DOHH2 (cell line): ENCODE results near the gene CHMP4A.

Experiments
- H3F3A ChIP-seq: fragments of 200-600 bp; sonication (generic), shearing (Covaris generic); 2 replicates; pipeline ENCODE4 v1.6.0; 2016; ENCODE audit warnings: antibody characterized with exemption, mild to moderate bottlenecking; ENCODE audit not compliant: control insufficient read depth, insufficient read depth
- H3K27ac ChIP-seq: fragments of 200-600 bp; sonication (generic); 2 replicates; pipeline ENCODE4 v1.5.1; 2014; ENCODE audit warnings: low read depth, mild to moderate bottlenecking, low read length, moderate library complexity
- H3K27me3 ChIP-seq: fragments of 200-600 bp; sonication (generic); 2 replicates; pipeline ENCODE4 v1.6.1; 2014; ENCODE audit warnings: mild to moderate bottlenecking, low read length, mixed read lengths; ENCODE audit not compliant: control insufficient read depth
- H3K36me3 ChIP-seq: fragments of 200-600 bp; sonication (generic); 2 replicates; pipeline ENCODE4 v1.6.1; 2014; ENCODE audit warnings: mild to moderate bottlenecking, low read length, moderate library complexity, mixed read lengths; ENCODE audit not compliant: control insufficient read depth
- H3K4me1 ChIP-seq: fragments of 200-600 bp; sonication (generic); 2 replicates; pipeline ENCODE4 v1.6.1; 2014; ENCODE audit warnings: mild to moderate bottlenecking, low read length, mixed read lengths; ENCODE audit not compliant: control insufficient read depth
- H3K4me2 ChIP-seq: fragments of 200-600 bp; sonication (generic); 2 replicates; pipeline ENCODE4 v1.6.0; 2014; ENCODE audit warnings: mild to moderate bottlenecking, low read length, moderate library complexity
- H3K4me3 ChIP-seq: fragments of 200-600 bp; sonication (generic); 2 replicates; pipeline ENCODE4 v1.5.1; 2014; ENCODE audit warnings: mild to moderate bottlenecking, low read length, mixed read lengths
- H3K79me2 ChIP-seq: fragments of 200-600 bp; sonication (generic); 2 replicates; pipeline ENCODE4 v1.6.1; 2014; ENCODE audit warnings: mild to moderate bottlenecking, low read length, mixed read lengths; ENCODE audit not compliant: control insufficient read depth
- H3K9me2 ChIP-seq: fragments of 200-600 bp; sonication (generic); replicated peaks from 2 replicates; pipeline ENCODE4 v1.6.1; 2014; ENCODE audit warnings: mild to moderate bottlenecking, low read length, mixed read lengths; ENCODE audit not compliant: control insufficient read depth
- H3K9me3 ChIP-seq: fragments of 200-600 bp; sonication (generic); 2 replicates; pipeline ENCODE4 v1.6.1; 2014; ENCODE audit warnings: antibody characterized with exemption, low read length, mixed read lengths; ENCODE audit not compliant: control insufficient read depth, insufficient read depth
- H4K20me1 ChIP-seq: fragments of 200-600 bp; sonication (generic); 2 replicates; pipeline ENCODE4 v1.6.0; 2014; ENCODE audit warnings: low read depth, mild to moderate bottlenecking, antibody characterized with exemption, low read length, moderate library complexity; ENCODE audit not compliant: control insufficient read depth, insufficient read depth
- EZH2phosphoT487 ChIP-seq: fragments of 200-600 bp; sonication (generic); IDR thresholded peaks from 2 replicates; pipeline ENCODE4 v1.6.1; 2017; ENCODE audit warnings: borderline replicate concordance, mild to moderate bottlenecking, antibody characterized with exemption, low read length, moderate library complexity, mixed read lengths
- TF ChIP-seq, protein P1 (sequence below): fragments of 200-600 bp; sonication (generic); IDR thresholded peaks from one replicate; pipeline ENCODE4 v1.5.1; 2014; ENCODE audit warnings: antibody characterized with exemption, mild to moderate bottlenecking, low read depth, low read length; ENCODE audit not compliant: poor library complexity, severe bottlenecking

CHMP4A gene

DNA sequence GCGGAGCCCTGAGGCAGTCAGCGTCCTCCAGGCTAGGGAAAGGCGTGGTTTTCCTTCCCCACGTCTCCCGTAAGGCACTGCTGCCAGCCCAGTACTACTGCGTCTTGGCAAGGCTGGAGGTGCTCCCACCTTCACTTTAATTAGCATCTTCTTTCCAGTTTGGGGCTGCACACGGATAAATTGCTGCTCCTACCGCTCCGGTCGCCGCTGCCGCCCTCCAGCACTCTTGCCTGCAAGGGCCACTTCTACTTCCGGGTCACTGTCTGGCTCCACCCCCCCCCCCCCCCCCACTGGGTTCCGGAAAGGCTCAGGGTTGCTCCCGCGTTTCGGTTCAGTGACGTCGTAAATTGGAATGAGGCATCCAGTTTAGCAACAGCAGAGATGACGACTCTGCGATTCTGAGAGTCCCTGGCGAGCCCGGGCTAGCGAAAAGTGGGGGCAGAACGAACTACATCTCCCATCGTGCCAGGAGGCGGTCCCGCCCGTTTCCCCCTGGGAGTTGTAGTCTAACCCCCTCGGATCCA is 18.9 kb upstream of the CHMP4A start, which contains the start of gene NEDD8:
TSS of gene NEDD8 (minus strand) at position 247 of the 524 bp plus-strand sequence. CDS start at position 147, 100 bp downstream.
- TF ChIP-seq EZH2phosphoT487: no peak
- TF ChIP-seq, protein P1, sequence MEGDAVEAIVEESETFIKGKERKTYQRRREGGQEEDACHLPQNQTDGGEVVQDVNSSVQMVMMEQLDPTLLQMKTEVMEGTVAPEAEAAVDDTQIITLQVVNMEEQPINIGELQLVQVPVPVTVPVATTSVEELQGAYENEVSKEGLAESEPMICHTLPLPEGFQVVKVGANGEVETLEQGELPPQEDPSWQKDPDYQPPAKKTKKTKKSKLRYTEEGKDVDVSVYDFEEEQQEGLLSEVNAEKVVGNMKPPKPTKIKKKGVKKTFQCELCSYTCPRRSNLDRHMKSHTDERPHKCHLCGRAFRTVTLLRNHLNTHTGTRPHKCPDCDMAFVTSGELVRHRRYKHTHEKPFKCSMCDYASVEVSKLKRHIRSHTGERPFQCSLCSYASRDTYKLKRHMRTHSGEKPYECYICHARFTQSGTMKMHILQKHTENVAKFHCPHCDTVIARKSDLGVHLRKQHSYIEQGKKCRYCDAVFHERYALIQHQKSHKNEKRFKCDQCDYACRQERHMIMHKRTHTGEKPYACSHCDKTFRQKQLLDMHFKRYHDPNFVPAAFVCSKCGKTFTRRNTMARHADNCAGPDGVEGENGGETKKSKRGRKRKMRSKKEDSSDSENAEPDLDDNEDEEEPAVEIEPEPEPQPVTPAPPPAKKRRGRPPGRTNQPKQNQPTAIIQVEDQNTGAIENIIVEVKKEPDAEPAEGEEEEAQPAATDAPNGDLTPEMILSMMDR: no peak
- H3K27me3 ChIP-seq: no peaks in the 10 kb centered on the region
- no peaks in the 10 kb centered on the region for H3K9me2 ChIP-seq
- H3K4me1 ChIP-seq: peaks cover 29% of the 10 kb centered on the region
- H3F3A ChIP-seq: peaks cover 4% of the 10 kb centered on the region; the same call in 1 of the 2 replicates
- H3K4me2 ChIP-seq: peak within 1 kb of the TSS; percentile 83
- H3K36me3 ChIP-seq: peaks cover 53% of the 10 kb centered on the region
- H3K9me3 ChIP-seq: no peaks in the 10 kb centered on the region
- peak within 1 kb of the TSS; percentile 81 for H3K4me3 ChIP-seq
- H3K79me2 ChIP-seq: peaks cover 73% of the 10 kb centered on the region
- peak within 1 kb of the TSS; percentile 65 for H3K27ac ChIP-seq
- H4K20me1 ChIP-seq: peaks cover 3% of the 10 kb centered on the region; the same call in 1 of the 2 replicates

DNA sequence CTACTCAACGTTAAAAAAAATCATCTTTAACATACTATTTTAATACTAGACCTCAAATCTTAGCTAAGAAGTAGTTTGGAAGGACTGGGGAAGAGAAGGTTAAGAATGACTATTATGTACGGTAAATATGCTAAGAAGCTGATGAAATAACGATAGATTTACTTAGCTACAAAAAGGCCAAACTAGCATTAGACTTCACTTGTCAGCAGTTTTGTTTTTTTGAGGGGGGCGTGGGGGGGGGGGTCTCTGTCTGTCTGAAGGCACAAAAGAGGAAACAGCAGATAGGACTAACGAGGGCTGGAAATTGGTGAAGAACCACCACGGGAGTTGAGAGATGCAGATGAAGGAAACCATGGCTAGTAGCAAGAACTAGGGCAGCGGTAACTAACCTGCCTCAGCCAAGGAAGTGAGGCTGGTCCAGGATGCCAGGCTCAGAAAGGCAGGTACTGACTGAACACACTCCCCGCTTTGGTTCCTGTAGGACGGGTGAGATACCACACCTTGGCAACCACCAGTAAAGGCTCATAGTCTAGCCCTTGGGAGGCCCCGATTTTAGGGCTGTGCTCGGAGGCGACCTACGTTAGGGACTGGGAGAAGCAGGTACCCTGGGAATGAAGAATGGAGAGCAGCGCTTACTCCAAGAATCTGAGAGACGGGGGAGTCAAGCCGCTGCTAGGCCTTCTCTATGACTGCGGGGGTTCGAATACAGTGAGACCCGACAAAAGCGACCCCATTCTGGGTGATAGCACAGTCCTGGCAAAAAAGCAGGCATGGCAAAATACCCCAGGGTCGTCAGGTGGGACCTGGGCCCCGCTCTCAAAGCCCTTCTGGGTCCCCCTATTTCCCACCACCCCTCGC is 18.2 kb upstream of the CHMP4A start:
- Histone ChIP-seq H3F3A (peaks cover 8% of the 10 kb centered on the region; the same call in 1 of the 2 replicates), H3K79me2 (peaks cover 80% of the 10 kb centered on the region), H3K9me2 (no peaks in the 10 kb centered on the region), H3K27me3 (no peaks in the 10 kb centered on the region), H3K4me2 (peak overlapping the region; percentile 83), H3K4me3 (peak overlapping the region; percentile 81), H3K36me3 (peaks cover 52% of the 10 kb centered on the region), H3K27ac (peak overlapping the region; percentile 65), H4K20me1 (peaks cover 3% of the 10 kb centered on the region; the same call in 1 of the 2 replicates), H3K9me3 (no peaks in the 10 kb centered on the region), H3K4me1 (peaks cover 29% of the 10 kb centered on the region)
- TF ChIP-seq, protein P1: no peak
- TF ChIP-seq EZH2phosphoT487: no peak

DNA sequence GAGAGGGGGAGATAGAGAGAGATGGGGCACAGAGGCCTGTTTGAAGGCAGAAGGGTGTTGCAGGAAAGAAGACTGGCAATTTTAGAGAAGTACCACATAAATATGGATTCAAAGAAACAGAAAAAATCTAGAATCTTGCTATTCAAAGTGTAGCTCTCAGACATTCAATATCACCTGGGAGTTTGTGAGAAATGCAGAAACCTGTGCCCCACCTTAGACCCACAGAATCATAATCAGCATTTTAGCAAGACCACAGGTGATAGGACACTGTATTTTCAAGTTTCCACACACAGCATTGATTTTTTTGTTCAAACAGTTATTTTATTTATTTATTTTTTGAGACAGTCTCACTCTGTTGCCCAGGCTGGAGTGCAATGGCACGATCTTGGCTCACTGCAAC is 15.6 kb upstream of the CHMP4A start:
- peaks cover 17% of the 10 kb centered on the region for H3K4me1 ChIP-seq

More for the DNA sequence above, 15.6 kb upstream of the CHMP4A start:
- H3K36me3 ChIP-seq: peaks cover 39% of the 10 kb centered on the region
- no peaks in the 10 kb centered on the region for H3K9me3 ChIP-seq
- H3F3A ChIP-seq: peaks cover 5% of the 10 kb centered on the region; the same call in 1 of the 2 replicates
- H4K20me1 ChIP-seq: peaks cover 7% of the 10 kb centered on the region
- no peaks in the 10 kb centered on the region for H3K27me3 ChIP-seq
- no peak overlapping the region for H3K4me3 ChIP-seq
- no peaks in the 10 kb centered on the region for H3K9me2 ChIP-seq
- no peak overlapping the region for H3K27ac ChIP-seq
- TF ChIP-seq, protein P1: no peak
- TF ChIP-seq EZH2phosphoT487: no peak
- peaks cover 88% of the 10 kb centered on the region for H3K79me2 ChIP-seq
- H3K4me2 ChIP-seq: no peak overlapping the region
